Keratinocyte (primary cell): Measurements from ENCODE around the gene HEATR1. TPM values are rescaled to one million over a fixed set of nuclear protein-coding genes. Genes with fewer than 3 reads are reported as not detected.

Experiments
- DNase-seq: peaks from one replicate; pipeline ENCODE4 v3.0.0-alpha.2; 2011; ENCODE audit warnings: low read depth, missing footprints, low spot score
- FAIRE-seq: peaks from 2 replicates; lab custom pipeline; 2011; peaks lifted over from hg19 to GRCh38; lab: Jason Lieb, UNC
- H2AFZ ChIP-seq: 2 replicates; pipeline ENCODE4 v1.6.0; 2012; ENCODE audit warnings: low read length, control low read depth, inconsistent platforms; ENCODE audit not compliant: control insufficient read depth
- H3K27ac ChIP-seq: 2 replicates; pipeline ENCODE4 v1.5.1; 2011; ENCODE audit warnings: low read length; ENCODE audit not compliant: control insufficient read depth, insufficient read depth
- H3K27me3 ChIP-seq: 3 replicates; pipeline ENCODE4 v1.6.0; 2011; ENCODE audit warnings: low read length; ENCODE audit not compliant: control insufficient read depth, insufficient read depth; ENCODE audit errors: extremely low read depth
- H3K36me3 ChIP-seq, 2 experiments: 2 replicates in 1 of 2; 3 replicates in 1 of 2; pipeline ENCODE4 v1.5.1; 2011; ENCODE audit warnings: low read length in 2 of 2, mild to moderate bottlenecking in 1 of 2; ENCODE audit not compliant: control insufficient read depth in 2 of 2, insufficient read depth in 2 of 2; ENCODE audit errors: extremely low read depth in 1 of 2
- H3K4me1 ChIP-seq: 3 replicates; pipeline ENCODE4 v1.5.1; 2011; ENCODE audit warnings: low read length; ENCODE audit not compliant: control insufficient read depth, insufficient read depth; ENCODE audit errors: extremely low read depth
- H3K4me2 ChIP-seq: 3 replicates; pipeline ENCODE4 v1.6.0; 2011; ENCODE audit warnings: low read depth, low read length; ENCODE audit not compliant: control insufficient read depth, insufficient read depth; ENCODE audit errors: extremely low read depth
- H3K4me3 ChIP-seq, 3 experiments: fragments of 200-600 bp in 1 of 3; sonication (generic) in 1 of 3; 2 replicates in 2 of 3; 3 replicates in 1 of 3; pipeline ENCODE4 v1.5.1; 2011 to 2016; ENCODE audit warnings: low read length in 3 of 3, mild to moderate bottlenecking in 3 of 3, control low read depth in 2 of 3, inconsistent platforms in 1 of 3, low read depth in 1 of 3, mixed read lengths in 1 of 3, mixed run types in 1 of 3, moderate library complexity in 1 of 3; ENCODE audit not compliant: control insufficient read depth in 2 of 3, insufficient read depth in 2 of 3; ENCODE audit errors: extremely low read depth in 1 of 3
- H3K79me2 ChIP-seq: 2 replicates; pipeline ENCODE4 v1.6.0; 2012; ENCODE audit warnings: low read length; ENCODE audit not compliant: control insufficient read depth, insufficient read depth
- H3K9ac ChIP-seq: 3 replicates; pipeline ENCODE4 v1.6.0; 2011; ENCODE audit warnings: low read length; ENCODE audit not compliant: control insufficient read depth, insufficient read depth; ENCODE audit errors: extremely low read depth
- H3K9me1 ChIP-seq: 3 replicates; pipeline ENCODE4 v1.6.0; 2011; ENCODE audit warnings: low read length; ENCODE audit not compliant: control insufficient read depth, insufficient read depth; ENCODE audit errors: extremely low read depth
- H3K9me3 ChIP-seq: 2 replicates; pipeline ENCODE4 v1.5.1; 2012; ENCODE audit warnings: low read depth, low read length; ENCODE audit not compliant: control insufficient read depth
- H4K20me1 ChIP-seq: 3 replicates; pipeline ENCODE4 v1.6.0; 2011; ENCODE audit warnings: low read length; ENCODE audit not compliant: control insufficient read depth, insufficient read depth; ENCODE audit errors: extremely low read depth
- EZH2 ChIP-seq: IDR thresholded peaks from one replicate; pipeline ENCODE4 v1.6.1; 2012; ENCODE audit warnings: inconsistent platforms, mild to moderate bottlenecking, low read length, moderate library complexity
- dilution Hi-C: fragments of 300-500 bp; cut with MboI; formaldehyde crosslinking; loops from one replicate; pipeline ENCODE4 v1.7.0; 2020; ENCODE audit warnings: low sequenced_read_pairs; ENCODE audit not compliant: extremely low pct_ligation_motif_present
- polyA plus RNA-seq, 5 experiments: library from polyadenylated mRNA; depleted of rRNA in 3 of 5; stranded (reverse) in 3 of 5; stranded (forward) in 1 of 5; unstranded in 1 of 5; fragments of >200 nt; gene quantifications; 1 replicate in 1 of 5; 2 replicates in 3 of 5; 3 replicates in 1 of 5; pipeline versions ENCODE4 v1.2.1 to v1.2.3, GENCODE V29; 2011 to 2012; ENCODE audit warnings: missing spikeins in 2 of 5, low read depth in 1 of 5, low replicate concordance in 1 of 5
- TF ChIP-seq, protein P1 (sequence below), 3 experiments: IDR thresholded peaks in 1 of 3; conservative IDR thresholded peaks in 1 of 3; optimal IDR thresholded peaks in 1 of 3; 2 replicates in 2 of 3; 3 replicates in 1 of 3; pipeline versions ENCODE3 to v1.5.1; 2011; ENCODE audit warnings: low read length in 3 of 3, mild to moderate bottlenecking in 3 of 3, moderate library complexity in 2 of 3, control low read depth in 1 of 3, inconsistent platforms in 1 of 3; ENCODE audit not compliant: insufficient read depth in 2 of 3; ENCODE audit errors: extremely low read depth in 1 of 3

HEATR1 gene
- polyA plus RNA-seq, 1 donor (not counting 4 experiments of a cell fraction or from before 2014, with no cell fraction given) = 19.5 TPM

DNA sequence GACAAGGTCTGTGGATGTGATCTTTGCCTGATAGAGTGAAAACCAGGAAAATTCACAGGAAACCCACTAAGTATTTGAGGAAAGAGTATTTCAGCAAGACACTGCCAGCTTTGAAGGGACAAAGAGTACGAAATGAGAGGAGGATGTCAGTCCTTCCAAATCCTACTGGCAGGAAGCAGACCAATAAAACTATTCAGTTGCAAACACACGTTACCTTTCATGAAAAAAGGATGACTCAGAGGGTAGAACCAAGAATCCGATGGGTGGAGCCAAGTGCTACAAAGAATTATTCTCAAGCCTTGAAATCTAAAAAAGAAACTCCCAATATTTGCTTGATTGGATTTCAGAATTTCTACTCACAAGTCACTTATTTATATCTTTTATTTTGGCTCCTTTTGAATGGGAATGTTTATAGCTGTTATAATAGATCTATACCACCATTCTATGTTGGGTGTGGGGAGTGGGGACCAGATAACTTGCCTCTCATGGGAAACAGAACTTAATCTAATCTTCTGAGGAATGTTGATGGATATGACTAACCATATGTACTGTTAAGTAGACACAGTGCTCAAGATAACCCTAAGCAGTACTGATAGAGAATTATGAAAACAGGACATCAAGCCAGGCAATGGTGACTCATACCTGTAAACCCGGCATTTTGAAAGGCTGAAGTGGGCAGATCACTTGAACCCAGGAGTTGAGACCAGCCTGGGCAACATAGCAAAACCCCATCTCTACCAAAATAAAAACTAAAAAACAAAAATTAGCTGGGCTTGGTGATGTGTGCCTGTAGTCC, 19.3 kb upstream of the HEATR1 start:
- DNase-seq (no peak), FAIRE-seq (no peak)
- dilution Hi-C loops = no loop called here
- TF ChIP-seq EZH2 = no peak
- TF ChIP-seq, protein P1, sequence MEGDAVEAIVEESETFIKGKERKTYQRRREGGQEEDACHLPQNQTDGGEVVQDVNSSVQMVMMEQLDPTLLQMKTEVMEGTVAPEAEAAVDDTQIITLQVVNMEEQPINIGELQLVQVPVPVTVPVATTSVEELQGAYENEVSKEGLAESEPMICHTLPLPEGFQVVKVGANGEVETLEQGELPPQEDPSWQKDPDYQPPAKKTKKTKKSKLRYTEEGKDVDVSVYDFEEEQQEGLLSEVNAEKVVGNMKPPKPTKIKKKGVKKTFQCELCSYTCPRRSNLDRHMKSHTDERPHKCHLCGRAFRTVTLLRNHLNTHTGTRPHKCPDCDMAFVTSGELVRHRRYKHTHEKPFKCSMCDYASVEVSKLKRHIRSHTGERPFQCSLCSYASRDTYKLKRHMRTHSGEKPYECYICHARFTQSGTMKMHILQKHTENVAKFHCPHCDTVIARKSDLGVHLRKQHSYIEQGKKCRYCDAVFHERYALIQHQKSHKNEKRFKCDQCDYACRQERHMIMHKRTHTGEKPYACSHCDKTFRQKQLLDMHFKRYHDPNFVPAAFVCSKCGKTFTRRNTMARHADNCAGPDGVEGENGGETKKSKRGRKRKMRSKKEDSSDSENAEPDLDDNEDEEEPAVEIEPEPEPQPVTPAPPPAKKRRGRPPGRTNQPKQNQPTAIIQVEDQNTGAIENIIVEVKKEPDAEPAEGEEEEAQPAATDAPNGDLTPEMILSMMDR (optimal IDR thresholded peaks at IDR 0.05 in 1 of 3, IDR thresholded peaks at IDR 0.05 in 1 of 3, conservative IDR thresholded peaks at IDR 0.05 in 1 of 3; ENCODE audit: extremely low read depth in 1 of 3, insufficient read depth in 2 of 3, low read length in 3 of 3) = no peak
- no peak overlapping the region for H3K4me3 ChIP-seq
- no peaks in the 10 kb centered on the region for H3K9me3 ChIP-seq
- no peaks in the 10 kb centered on the region for H3K79me2 ChIP-seq
- no peak overlapping the region for H3K4me2 ChIP-seq
- no peak overlapping the region for H2AFZ ChIP-seq
- no peak overlapping the region for H3K27ac ChIP-seq
- no peaks in the 10 kb centered on the region for H3K27me3 ChIP-seq
- no peak overlapping the region for H3K9ac ChIP-seq
- no peaks in the 10 kb centered on the region for H4K20me1 ChIP-seq
- no peaks in the 10 kb centered on the region for H3K4me1 ChIP-seq
- H3K36me3 ChIP-seq = no peaks in the 10 kb centered on the region
- no peaks in the 10 kb centered on the region for H3K9me1 ChIP-seq

DNA sequence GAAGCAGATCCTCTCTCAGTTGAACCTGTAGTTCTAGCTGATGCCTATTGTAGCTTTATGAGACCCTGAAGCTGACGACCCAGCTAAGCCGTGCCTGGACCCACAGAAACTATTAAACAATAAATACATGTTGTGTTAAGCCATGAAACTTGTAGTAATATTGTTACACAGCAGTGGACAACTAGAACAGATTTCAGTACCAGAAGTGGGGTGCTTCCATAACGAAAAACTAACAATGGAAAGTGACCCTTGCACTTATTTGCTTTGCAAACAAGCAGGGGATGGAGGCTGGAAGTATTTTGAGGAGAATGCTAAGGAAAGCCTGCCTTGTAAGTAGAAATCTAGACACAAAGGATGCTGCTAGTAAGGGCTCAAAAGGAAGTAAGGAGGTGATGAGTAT, 18.1 kb upstream of the HEATR1 start:
- Histone ChIP-seq H3K79me2 (no peaks in the 10 kb centered on the region), H3K9me1 (no peaks in the 10 kb centered on the region), H3K4me1 (no peaks in the 10 kb centered on the region), H3K36me3 (no peaks in the 10 kb centered on the region), H3K4me2 (no peak overlapping the region), H3K9ac (no peak overlapping the region), H3K4me3 (no peak overlapping the region), H4K20me1 (no peaks in the 10 kb centered on the region), H3K27me3 (no peaks in the 10 kb centered on the region), H3K27ac (no peak overlapping the region), H2AFZ (no peak overlapping the region), H3K9me3 (no peaks in the 10 kb centered on the region)
- dilution Hi-C loops = no loop called here
- no peak for TF ChIP-seq EZH2
- TF ChIP-seq, protein P1 (optimal IDR thresholded peaks at IDR 0.05 in 1 of 3, IDR thresholded peaks at IDR 0.05 in 1 of 3, conservative IDR thresholded peaks at IDR 0.05 in 1 of 3; ENCODE audit: extremely low read depth in 1 of 3, insufficient read depth in 2 of 3, low read length in 3 of 3) = no peak
- DNase-seq = no peak
- FAIRE-seq = no peak
